Measurements from ENCODE around the gene FOXO6. TPM values are rescaled to one million over a fixed set of nuclear protein-coding genes. Genes with fewer than 3 reads are reported as not detected.
"Not testable (repeated sequence)": the region's sequence is repeated elsewhere in the genome, so short reads cannot be mapped to it uniquely, and the experiment has no call there.

The FOXO6 gene
- total and polyA plus RNA-seq, 2 experiments from 2014 or later: not detected

GRCh38 chr1:41330588-41331545 lies 30.4 kb upstream of the FOXO6 start:
- Histone ChIP-seq H3K27ac (no peak overlapping the region), H3K79me2 (ENCODE audit: insufficient read depth) (no peaks in the 10 kb centered on the region), H3F3A (ENCODE audit: insufficient read depth) (no peaks in the 10 kb centered on the region), H3K4me2 (ENCODE audit: unreplicated experiment) (no peak overlapping the region), H3K9me2 (ENCODE audit: insufficient read depth) (no peaks in the 10 kb centered on the region), H3K36me3 (ENCODE audit: low read depth) (no peaks in the 10 kb centered on the region), H3K4me1 (ENCODE audit: insufficient read depth) (no peaks in the 10 kb centered on the region), H4K20me1 (ENCODE audit: insufficient read depth) (no peaks in the 10 kb centered on the region), H3K27me3 (replicated peaks; ENCODE audit: insufficient read depth) (no peaks in the 10 kb centered on the region), H3K9me3 (ENCODE audit: low read depth) (no peaks in the 10 kb centered on the region), H2AFZ (no peak overlapping the region), H3K4me3 (no peak overlapping the region), H3K9ac (no peak overlapping the region)
- 72 to 76% methylated on average over 17 of the region's 17 CpGs for WGBS, 2 experiments (ENCODE audit: low coverage in 1 of 2, low lambda C conversion rate in 2 of 2, missing lambda C conversion rate in 2 of 2)
- in situ Hi-C loops (cut with MboI): no loop called here
- TF ChIP-seq EZH2phosphoT487 (IDR thresholded peaks at IDR 0.05; ENCODE audit: insufficient read depth, low read depth) (no peak), EZH2 (IDR thresholded peaks at IDR 0.05; ENCODE audit: insufficient read depth, poor library complexity, severe bottlenecking) (no peak)
- DNase-seq: no peak

GRCh38 chr1:41331546-41331917 lies 29.7 kb upstream of the FOXO6 start:
- Histone ChIP-seq H3K36me3 (ENCODE audit: low read depth) (no peaks in the 10 kb centered on the region), H3K27ac (no peak overlapping the region), H3K27me3 (replicated peaks; ENCODE audit: insufficient read depth) (no peaks in the 10 kb centered on the region), H3K4me2 (ENCODE audit: unreplicated experiment) (no peak overlapping the region), H3K9me3 (ENCODE audit: low read depth) (no peaks in the 10 kb centered on the region), H3K9me2 (ENCODE audit: insufficient read depth) (no peaks in the 10 kb centered on the region), H3K9ac (no peak overlapping the region), H3F3A (ENCODE audit: insufficient read depth) (no peaks in the 10 kb centered on the region), H3K79me2 (ENCODE audit: insufficient read depth) (no peaks in the 10 kb centered on the region), H2AFZ (no peak overlapping the region), H3K4me3 (no peak overlapping the region), H4K20me1 (ENCODE audit: insufficient read depth) (no peaks in the 10 kb centered on the region), H3K4me1 (ENCODE audit: insufficient read depth) (no peaks in the 10 kb centered on the region)
- in situ Hi-C loops (cut with MboI): no loop called here
- WGBS, 2 experiments (ENCODE audit: low coverage in 1 of 2, low lambda C conversion rate in 2 of 2, missing lambda C conversion rate in 2 of 2): 45 to 58% methylated on average over 1 of the region's 1 CpG
- DNase-seq: no peak
- TF ChIP-seq EZH2phosphoT487 (IDR thresholded peaks at IDR 0.05; ENCODE audit: insufficient read depth, low read depth): no peak
- no peak for TF ChIP-seq EZH2 (IDR thresholded peaks at IDR 0.05; ENCODE audit: insufficient read depth, poor library complexity, severe bottlenecking)

GRCh38 chr1:41332161-41332560 lies 29.1 kb upstream of the FOXO6 start:
- WGBS, 2 experiments (ENCODE audit: low coverage in 1 of 2, low lambda C conversion rate in 2 of 2, missing lambda C conversion rate in 2 of 2): 88 to 90% methylated on average over 6 of the region's 6 CpGs
- H3K27me3 ChIP-seq (replicated peaks; ENCODE audit: insufficient read depth); H2AFZ ChIP-seq; H3F3A ChIP-seq (ENCODE audit: insufficient read depth); H3K9me3 ChIP-seq (ENCODE audit: low read depth); H3K4me2 ChIP-seq (ENCODE audit: unreplicated experiment); H3K9ac ChIP-seq; H3K36me3 ChIP-seq (ENCODE audit: low read depth); DNase-seq; H3K27ac ChIP-seq; H3K79me2 ChIP-seq (ENCODE audit: insufficient read depth); in situ Hi-C loops (cut with MboI); H3K4me3 ChIP-seq; H3K9me2 ChIP-seq (ENCODE audit: insufficient read depth); H3K4me1 ChIP-seq (ENCODE audit: insufficient read depth); H4K20me1 ChIP-seq (ENCODE audit: insufficient read depth): not testable (repeated sequence)

- Histone ChIP-seq H3K79me2 (ENCODE audit: insufficient read depth) (no peaks in the 10 kb centered on the region), H3K4me3 (no peak overlapping the region), H3K27ac (no peak overlapping the region), H3K9me2 (ENCODE audit: insufficient read depth) (no peaks in the 10 kb centered on the region), H2AFZ (no peak overlapping the region), H3K36me3 (ENCODE audit: low read depth) (no peaks in the 10 kb centered on the region), H3K9me3 (ENCODE audit: low read depth) (no peaks in the 10 kb centered on the region), H3K4me2 (ENCODE audit: unreplicated experiment) (no peak overlapping the region), H3F3A (ENCODE audit: insufficient read depth) (no peaks in the 10 kb centered on the region), H3K27me3 (replicated peaks; ENCODE audit: insufficient read depth) (0 out of 2 replicates have a peak, but pooled peaks cover under 1% of the 10 kb centered on the region), H3K4me1 (ENCODE audit: insufficient read depth) (no peaks in the 10 kb centered on the region), H3K9ac (no peak overlapping the region), H4K20me1 (ENCODE audit: insufficient read depth) (no peaks in the 10 kb centered on the region)
- DNase-seq: peak; percentile 61
- no peak for TF ChIP-seq EZH2 (IDR thresholded peaks at IDR 0.05; ENCODE audit: insufficient read depth, poor library complexity, severe bottlenecking)
- no peak for TF ChIP-seq EZH2phosphoT487 (IDR thresholded peaks at IDR 0.05; ENCODE audit: insufficient read depth, low read depth)
- 33 to 34% methylated on average over 6 of the region's 6 CpGs for WGBS, 2 experiments (ENCODE audit: low coverage in 1 of 2, low lambda C conversion rate in 2 of 2, missing lambda C conversion rate in 2 of 2)
- in situ Hi-C loops (cut with MboI): no loop called here
These were observed 28.0 kb upstream of the FOXO6 start for GRCh38 chr1:41333146-41333784.
